Measurements from ENCODE around the gene RAX.

- no peak for TF ChIP-seq ARNTL (CRISPR knock-in tag; IDR thresholded peaks at IDR 0.05; ENCODE audit: borderline replicate concordance, low read depth)
- TF ChIP-seq RARB (CRISPR knock-in tag; IDR thresholded peaks at IDR 0.05): no peak
- TF ChIP-seq PPARA (CRISPR knock-in tag; IDR thresholded peaks at IDR 0.05; ENCODE audit: borderline replicate concordance): no peak
Measured at GRCh38 chr18:59263661-59264060, 9.6 kb downstream of the RAX start.
